Hepatocyte (in vitro differentiated cells): ENCODE results near the gene ACOT12. TPM values are rescaled to one million over a fixed set of nuclear protein-coding genes. Genes with fewer than 3 reads are reported as not detected.
"Not testable (repeated sequence)": the region's sequence is repeated elsewhere in the genome, so short reads cannot be mapped to it uniquely, and the experiment has no call there.

Experiments
- DNase-seq: peaks from one replicate; pipeline ENCODE4 v3.0.0-alpha.2; 2016; ENCODE audit warnings: low spot score
- H2AFZ ChIP-seq: fragments of 200-600 bp; sonication (generic); 2 replicates; pipeline ENCODE4 v1.6.0; 2016; ENCODE audit warnings: antibody characterized with exemption, mild to moderate bottlenecking
- H3K27ac ChIP-seq: fragments of 200-600 bp; sonication (generic); 2 replicates; pipeline ENCODE4 v1.5.1; 2016; ENCODE audit warnings: mild to moderate bottlenecking
- H3K27me3 ChIP-seq: fragments of 200-600 bp; sonication (generic); 2 replicates; pipeline ENCODE4 v1.6.1; 2016
- H3K36me3 ChIP-seq: fragments of 200-600 bp; sonication (generic); replicated peaks from 2 replicates; pipeline ENCODE4 v1.5.1; 2016; ENCODE audit warnings: low read depth; ENCODE audit not compliant: insufficient read depth
- H3K4me1 ChIP-seq: fragments of 200-600 bp; sonication (generic); 2 replicates; pipeline ENCODE4 v1.5.1; 2016; ENCODE audit warnings: mild to moderate bottlenecking, moderate library complexity; ENCODE audit not compliant: insufficient read depth
- H3K4me2 ChIP-seq: fragments of 200-600 bp; sonication (generic); 2 replicates; pipeline ENCODE4 v1.6.0; 2016
- H3K4me3 ChIP-seq: fragments of 200-600 bp; sonication (generic); 2 replicates; pipeline ENCODE4 v1.5.1; 2016; ENCODE audit warnings: mild to moderate bottlenecking
- H3K79me2 ChIP-seq: fragments of 200-600 bp; sonication (generic); 2 replicates; pipeline ENCODE4 v1.6.0; 2017; ENCODE audit warnings: mild to moderate bottlenecking
- H3K9me2 ChIP-seq: fragments of 200-600 bp; sonication (generic); replicated peaks from 2 replicates; pipeline ENCODE4 v1.6.0; 2017; ENCODE audit warnings: mild to moderate bottlenecking; ENCODE audit not compliant: insufficient read depth
- H3K9me3 ChIP-seq: fragments of 200-600 bp; sonication (generic); 2 replicates; pipeline ENCODE4 v1.5.1; 2016; ENCODE audit warnings: low read depth, mild to moderate bottlenecking
- H4K20me1 ChIP-seq: fragments of 200-600 bp; sonication (generic); 2 replicates; pipeline ENCODE4 v1.6.0; 2016; ENCODE audit warnings: mild to moderate bottlenecking; ENCODE audit not compliant: insufficient read depth, poor library complexity, severe bottlenecking
- CTCF ChIP-seq: fragments of 200-600 bp; sonication (generic); IDR thresholded peaks from 2 replicates; pipeline ENCODE4 v1.5.1; 2016; ENCODE audit warnings: antibody characterized with exemption, mild to moderate bottlenecking; ENCODE audit not compliant: poor library complexity
- EZH2 ChIP-seq: fragments of 200-600 bp; sonication (generic); IDR thresholded peaks from 2 replicates; pipeline ENCODE4 v1.6.1; 2016; ENCODE audit warnings: antibody characterized with exemption, mild to moderate bottlenecking, borderline replicate concordance
- EZH2phosphoT487 ChIP-seq: fragments of 200-600 bp; sonication (generic); IDR thresholded peaks from one replicate; pipeline ENCODE4 v1.6.1; 2018; ENCODE audit warnings: antibody characterized with exemption, mild to moderate bottlenecking, low read depth, moderate library complexity; ENCODE audit not compliant: unreplicated experiment, severe bottlenecking
- WGBS: methylation state at CpG from one replicate; pipeline ENCODE4 v1.1.6; 2016; ENCODE audit warnings: low lambda C conversion rate; ENCODE audit errors: missing lambda C conversion rate; 5-methylcytosine and 5-hydroxymethylcytosine counted together
- polyA plus RNA-seq: library from polyadenylated mRNA; unstranded; fragments of >200 nt; fragmentation: Nextera tagmentation; extraction: Ambion mirVana; gene quantifications from 2 replicates; pipeline ENCODE4 v1.2.1, GENCODE V29; 2016
- total RNA-seq: library from RNA; depleted of rRNA; stranded (reverse); fragments of >200 nt; gene quantifications from 2 replicates; pipeline ENCODE4 v1.2.3, GENCODE V29; 2014

Gene ACOT12
- total and polyA plus RNA-seq, 2 experiments from 2014 or later, result 2.9 to 10.2 TPM

- Histone ChIP-seq H3K4me2 (no peak overlapping the region), H3K4me3 (no peak overlapping the region), H3K36me3 (no peaks in the 10 kb centered on the region), H3K9me2 (no peaks in the 10 kb centered on the region), H3K9me3 (no peaks in the 10 kb centered on the region), H4K20me1 (no peaks in the 10 kb centered on the region), H3K27me3 (no peaks in the 10 kb centered on the region), H3K4me1 (peaks cover 13% of the 10 kb centered on the region), H3K79me2 (peaks cover 65% of the 10 kb centered on the region), H2AFZ (no peak overlapping the region), H3K27ac (no peak overlapping the region)
- no peak for DNase-seq
- 90% methylated on average over 4 of the region's 4 CpGs for WGBS
- no peak for TF ChIP-seq CTCF
These were observed 96.4 kb downstream of the ACOT12 start for GRCh38 chr5:81297531-81297930.

DNA sequence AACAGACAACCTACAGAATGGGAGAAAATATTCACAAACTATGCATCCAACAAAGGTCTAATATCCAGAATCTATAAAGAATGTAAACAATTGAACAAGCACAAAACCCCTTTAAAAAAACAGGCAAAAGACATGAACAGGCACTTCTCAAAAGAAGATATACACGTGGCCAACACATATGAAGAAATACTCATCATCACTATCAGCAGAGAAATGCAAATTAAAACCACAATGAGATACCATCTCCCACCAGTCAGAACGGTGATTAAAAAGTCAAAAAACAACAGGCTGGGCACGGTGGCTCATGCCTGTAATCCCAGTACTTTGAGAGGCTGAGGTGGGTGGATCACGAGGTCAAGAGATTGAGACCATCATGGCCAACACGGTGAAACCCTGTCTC is 99.9 kb downstream of the ACOT12 start:
- H3K27me3 ChIP-seq, H2AFZ ChIP-seq, H3K4me3 ChIP-seq, H3K4me2 ChIP-seq, H4K20me1 ChIP-seq, DNase-seq, H3K9me2 ChIP-seq, H3K9me3 ChIP-seq, H3K36me3 ChIP-seq, H3K4me1 ChIP-seq, H3K27ac ChIP-seq: not testable (repeated sequence)
- H3K79me2 ChIP-seq, result peaks cover 78% of the 10 kb centered on the region
- 96% methylated on average over 5 of the region's 5 CpGs for WGBS

GRCh38 chr5:81292130-81292529 is 101.8 kb downstream of the ACOT12 start:
- DNase-seq, result no peak
- Histone ChIP-seq H3K27ac (no peak overlapping the region), H3K9me3 (no peaks in the 10 kb centered on the region), H2AFZ (no peak overlapping the region), H3K79me2 (peaks cover 79% of the 10 kb centered on the region), H3K4me3 (no peak overlapping the region), H3K27me3 (no peaks in the 10 kb centered on the region), H4K20me1 (no peaks in the 10 kb centered on the region), H3K9me2 (no peaks in the 10 kb centered on the region), H3K4me2 (no peak overlapping the region), H3K36me3 (no peaks in the 10 kb centered on the region), H3K4me1 (no peaks in the 10 kb centered on the region)
- 95% methylated on average over 2 of the region's 2 CpGs for WGBS
- TF ChIP-seq EZH2phosphoT487 (no peak), EZH2 (no peak), CTCF (no peak)

DNA sequence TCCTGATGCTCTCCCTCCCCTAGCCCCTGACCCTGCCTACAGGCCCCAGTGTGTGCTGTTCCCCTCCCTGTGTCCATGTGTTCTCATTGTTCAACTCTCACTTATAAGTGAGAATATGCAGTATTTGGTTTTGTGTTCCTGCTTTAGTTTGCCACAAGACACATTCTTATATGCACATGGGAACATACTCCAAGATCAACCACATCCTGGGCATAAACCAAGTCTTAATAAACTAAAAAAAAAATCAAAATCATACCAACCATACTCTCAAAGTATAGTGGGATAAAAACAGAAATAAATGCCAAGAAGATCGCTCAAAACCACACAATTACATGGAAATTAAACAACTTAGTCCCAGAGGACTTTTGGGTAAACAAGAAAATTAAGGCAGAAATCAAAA is 103.8 kb downstream of the ACOT12 start:
- Histone ChIP-seq H3K79me2 (peaks cover 83% of the 10 kb centered on the region), H4K20me1 (no peaks in the 10 kb centered on the region), H3K36me3 (no peaks in the 10 kb centered on the region), H3K4me2 (no peak overlapping the region), H3K27me3 (no peaks in the 10 kb centered on the region), H2AFZ (no peak overlapping the region), H3K9me3 (no peaks in the 10 kb centered on the region), H3K9me2 (no peaks in the 10 kb centered on the region), H3K4me3 (no peak overlapping the region), H3K27ac (no peak overlapping the region), H3K4me1 (no peaks in the 10 kb centered on the region)
- no peak for DNase-seq
- TF ChIP-seq CTCF (no peak), EZH2phosphoT487 (no peak), EZH2 (no peak)
- WGBS, result 100% methylated on average over 1 of the region's 1 CpG
